ENCODE data around the gene UNC119. TPM values are rescaled to one million over a fixed set of nuclear protein-coding genes. Genes with fewer than 3 reads are reported as not detected.

Gene UNC119
- total and polyA plus RNA-seq, 4 donors: 14.0 to 20.0 (median 16.1) TPM

GRCh38 chr17:28579526-28579925 lies 27.1 kb upstream of the UNC119 start (continued):
- TF ChIP-seq CTCF (IDR thresholded peaks at IDR 0.05; ENCODE audit: low read depth, low read length, missing input control): no peak
- TF ChIP-seq FOXA1 (IDR thresholded peaks at IDR 0.05): no peak
- no peak for TF ChIP-seq RXRA (IDR thresholded peaks at IDR 0.05)
- no peak for TF ChIP-seq HNF4G (IDR thresholded peaks at IDR 0.05)

- WGBS: 96% methylated on average over 8 of the region's 8 CpGs
- TF ChIP-seq MAX (IDR thresholded peaks at IDR 0.05) (no peak), GABPA (IDR thresholded peaks at IDR 0.05 in 1 of 2, conservative IDR thresholded peaks at IDR 0.05 in 1 of 2) (no peak), EGR1 (IDR thresholded peaks at IDR 0.05; ENCODE audit: low read depth in 2 of 2) (no peak), ATF3 (IDR thresholded peaks at IDR 0.05) (no peak)
Observed at GRCh38 chr17:28578246-28579195, 26.1 kb upstream of the UNC119 start.

GRCh38 chr17:28577466-28577824 lies 25.0 kb upstream of the UNC119 start:
- H3K9ac ChIP-seq (ENCODE audit: low read depth in 1 of 2, low read length in 2 of 2): peak overlapping the region in 1 of 2 donors; percentile 2
- no peaks in the 10 kb centered on the region for H3K27me3 ChIP-seq (ENCODE audit: control insufficient read depth in 4 of 4, insufficient read depth in 4 of 4, low read length in 3 of 4)
- H3K36me3 ChIP-seq (ENCODE audit: control insufficient read depth in 4 of 4, insufficient read depth in 3 of 4, low read depth in 1 of 4, low read length in 3 of 4): peaks cover 2 to 11% (median 7%) of the 10 kb centered on the region in 4 donors
- H3K9me3 ChIP-seq (ENCODE audit: control insufficient read depth in 4 of 4, low read length in 3 of 4): no peaks in the 10 kb centered on the region
- no peak for TF ChIP-seq RXRA (IDR thresholded peaks at IDR 0.05)
- TF ChIP-seq SP1 (IDR thresholded peaks at IDR 0.05): no peak
- no peak for TF ChIP-seq EGR1 (IDR thresholded peaks at IDR 0.05; ENCODE audit: low read depth in 2 of 2)
- TF ChIP-seq CTCF (IDR thresholded peaks at IDR 0.05; ENCODE audit: low read depth, low read length, missing input control): no peak
- TF ChIP-seq MAX (IDR thresholded peaks at IDR 0.05): no peak
- no peak for TF ChIP-seq REST (IDR thresholded peaks at IDR 0.05)
- no peak for TF ChIP-seq FOXA2 (IDR thresholded peaks at IDR 0.05)
- TF ChIP-seq RAD21 (IDR thresholded peaks at IDR 0.05): no peak
- TF ChIP-seq TAF1 (conservative IDR thresholded peaks at IDR 0.05): no peak
- TF ChIP-seq NR2F2 (IDR thresholded peaks at IDR 0.05): no peak
- no peak for TF ChIP-seq GABPA (IDR thresholded peaks at IDR 0.05 in 1 of 2, conservative IDR thresholded peaks at IDR 0.05 in 1 of 2)
- TF ChIP-seq JUND (IDR thresholded peaks at IDR 0.05): no peak
- peak overlapping the region; percentile 89 to 93 for H3K27ac ChIP-seq (ENCODE audit: low read depth in 1 of 2, low read length in 2 of 2)
- no peak for DNase-seq (ENCODE audit: low spot score)
- no peak overlapping the region for H3K4me3 ChIP-seq (ENCODE audit: low read depth in 1 of 3, low read length in 3 of 3)
- 83% methylated on average over 3 of the region's 3 CpGs for WGBS
- H3K4me1 ChIP-seq (ENCODE audit: control insufficient read depth in 4 of 4, insufficient read depth in 4 of 4, low read length in 3 of 4): peaks cover 11 to 21% (median 17%) of the 10 kb centered on the region in 4 donors

More at GRCh38 chr17:28578246-28579195, 26.1 kb upstream of the UNC119 start:
- Histone ChIP-seq H3K9ac (ENCODE audit: low read depth in 1 of 2, low read length in 2 of 2) (no peak overlapping the region), H3K4me1 (ENCODE audit: control insufficient read depth in 4 of 4, insufficient read depth in 4 of 4, low read length in 3 of 4) (peaks cover 11 to 19% (median 15%) of the 10 kb centered on the region in 4 donors), H3K27ac (ENCODE audit: low read depth in 1 of 2, low read length in 2 of 2) (no peak overlapping the region), H3K9me3 (ENCODE audit: control insufficient read depth in 4 of 4, low read length in 3 of 4) (no peaks in the 10 kb centered on the region), H3K4me3 (ENCODE audit: low read depth in 1 of 3, low read length in 3 of 3) (no peak overlapping the region), H3K36me3 (ENCODE audit: control insufficient read depth in 4 of 4, insufficient read depth in 3 of 4, low read depth in 1 of 4, low read length in 3 of 4) (peaks cover 5 to 19% (median 14%) of the 10 kb centered on the region in 4 donors), H3K27me3 (ENCODE audit: control insufficient read depth in 4 of 4, insufficient read depth in 4 of 4, low read length in 3 of 4) (no peaks in the 10 kb centered on the region)
- DNase-seq (ENCODE audit: low spot score): no peak
